HG03039 (cell line): ENCODE results near the gene TIRAP.

ENCODE experiments used
- ATAC-seq: cut with Tn5 transposase; IDR thresholded peaks from one replicate; pipeline ENCODE4 v1.9.1; 2021; ENCODE audit warnings: mild to moderate bottlenecking, moderate library complexity; ENCODE audit not compliant: unreplicated experiment

TIRAP gene

GRCh38 chr11:126339073-126339862 is 56.4 kb downstream of the TIRAP start:
- no peak for ATAC-seq

GRCh38 chr11:126339863-126340434 is 57.1 kb downstream of the TIRAP start:
- no peak for ATAC-seq

GRCh38 chr11:126340960-126341606 is 58.2 kb downstream of the TIRAP start:
- no peak for ATAC-seq

GRCh38 chr11:126341760-126342161 is 58.9 kb downstream of the TIRAP start:
- ATAC-seq = no peak

- no peak for ATAC-seq
Observed at GRCh38 chr11:126343051-126343450, 60.2 kb downstream of the TIRAP start.
